Fibroblast of the aortic adventitia (primary cell): ENCODE measurements around the gene DNAJB12. TPM values are rescaled to one million over a fixed set of nuclear protein-coding genes. Genes with fewer than 3 reads are reported as not detected.
A peak's percentile ranks its signal among the peaks of the same experiment; 100 is the strongest.
"Not testable (repeated sequence)": the region's sequence is repeated elsewhere in the genome, so short reads cannot be mapped to it uniquely, and the experiment has no call there.

Experiments
- DNase-seq: peaks from one replicate; pipeline ENCODE4 v3.0.0-alpha.2; 2010; ENCODE audit warnings: low read depth
- H3K4me3 ChIP-seq: 2 replicates; pipeline ENCODE4 v1.5.1; 2011; ENCODE audit warnings: low read depth, mild to moderate bottlenecking, control low read depth, low read length, moderate library complexity
- CTCF ChIP-seq: IDR thresholded peaks from 2 replicates; pipeline ENCODE4 v1.5.1; 2011; ENCODE audit warnings: mild to moderate bottlenecking, low read length, control low read depth, inconsistent platforms; ENCODE audit not compliant: insufficient read depth
- total RNA-seq: library from RNA; depleted of rRNA; stranded (reverse); fragments of >200 nt; gene quantifications from 2 replicates; pipeline ENCODE4 v1.2.3, GENCODE V29; 2012; ENCODE audit warnings: low replicate concordance

Gene DNAJB12
- total RNA-seq, 1 donor, result 24.5 TPM

- peak; percentile 19 for DNase-seq
- no peak overlapping the region for H3K4me3 ChIP-seq
- TF ChIP-seq CTCF, result no peak
Measured at GRCh38 chr10:72386916-72387586, 32.3 kb upstream of the DNAJB12 start.

GRCh38 chr10:72385724-72386123 lies 31.0 kb upstream of the DNAJB12 start:
- no peak for DNase-seq
- TF ChIP-seq CTCF, result no peak
- H3K4me3 ChIP-seq, result no peak overlapping the region

GRCh38 chr10:72384982-72385381 lies 30.3 kb upstream of the DNAJB12 start:
- not testable (repeated sequence) for DNase-seq, H3K4me3 ChIP-seq

- DNase-seq, result no peak
- TF ChIP-seq CTCF, result no peak
- H3K4me3 ChIP-seq, result no peak overlapping the region
Measured at GRCh38 chr10:72379776-72380175, 25.1 kb upstream of the DNAJB12 start.

- no peak for TF ChIP-seq CTCF
- no peak overlapping the region for H3K4me3 ChIP-seq
- DNase-seq, result no peak
Measured at GRCh38 chr10:72379062-72379461, 24.3 kb upstream of the DNAJB12 start.

- no peak overlapping the region for H3K4me3 ChIP-seq
- no peak for TF ChIP-seq CTCF
- no peak for DNase-seq
Measured at GRCh38 chr10:72375585-72375984, 20.9 kb upstream of the DNAJB12 start.

- H3K4me3 ChIP-seq, result no peak overlapping the region
- no peak for TF ChIP-seq CTCF
- DNase-seq, result no peak
Measured at GRCh38 chr10:72375173-72375572, 20.5 kb upstream of the DNAJB12 start.
